Activated B cell treated with CpG ODN at 0.5 μM for 24 hours (primary cell): Measurements from ENCODE around the gene CTXND2. TPM values are rescaled to one million over a fixed set of nuclear protein-coding genes. Genes with fewer than 3 reads are reported as not detected.
"Not testable (repeated sequence)": the region's sequence is repeated elsewhere in the genome, so short reads cannot be mapped to it uniquely, and the experiment has no call there.

Experiments used
- ATAC-seq: fragments of 200-7000 bp; cut with Tn5 transposase; one replicate; pipeline ENCODE4 v1.10.0; 2021; ENCODE audit warnings: low read depth, mild to moderate bottlenecking, moderate library complexity
- CTCF ChIA-PET: fragments of 350-600 bp; sonication (Branson Sonifier 250); formaldehyde crosslinking; loops from one replicate; lab custom pipeline; 2021; ENCODE audit warnings: antibody characterized with exemption; lab: Charles Lee
- POLR2A ChIA-PET: fragments of 350-600 bp; sonication (Branson Sonifier 250); formaldehyde crosslinking; loops from one replicate; lab custom pipeline; 2021; ENCODE audit warnings: antibody characterized with exemption; lab: Charles Lee
- DNase-seq: peaks from one replicate; pipeline ENCODE4 v3.0.0; 2022
- H3K27ac Mint-ChIP-seq: one replicate; pipeline ENCODE4 v1.8.0; 2020; ENCODE audit warnings: mixed read lengths
- H3K27me3 Mint-ChIP-seq: one replicate; pipeline ENCODE4 v1.8.0; 2021; ENCODE audit warnings: mixed read lengths
- H3K36me3 Mint-ChIP-seq: one replicate; pipeline ENCODE4 v1.8.0; 2021; ENCODE audit warnings: low read depth, mixed read lengths
- H3K4me1 Mint-ChIP-seq: one replicate; pipeline ENCODE4 v1.8.0; 2021; ENCODE audit warnings: mixed read lengths
- H3K4me3 Mint-ChIP-seq: one replicate; pipeline ENCODE4 v1.8.0; 2020; ENCODE audit warnings: mild to moderate bottlenecking, mixed read lengths
- H3K9me3 Mint-ChIP-seq: one replicate; pipeline ENCODE4 v1.8.0; 2020; ENCODE audit warnings: mixed read lengths
- CTCF ChIP-seq: fragments of 200-600 bp; IDR thresholded peaks from one replicate; pipeline ENCODE4 v1.8.0; 2022; ENCODE audit warnings: antibody characterized with exemption, mild to moderate bottlenecking
- intact Hi-C: fragments of 100-400 bp; cut with micrococcal nuclease; formaldehyde crosslinking; loops from one replicate; pipeline ENCODE4 v1.15.1; 2024
- total RNA-seq: library from RNA; stranded (reverse); gene quantifications from 2 replicates; pipeline ENCODE4 v1.2.3, GENCODE V29; 2022

CTXND2 gene
- not detected in 2 replicates for total RNA-seq

- Mint-ChIP-seq H3K27ac (no peak within 1 kb of the TSS), H3K36me3 (no peaks in the 10 kb centered on the region), H3K27me3 (no peaks in the 10 kb centered on the region), H3K4me1 (peaks cover 38% of the 10 kb centered on the region), H3K9me3 (no peaks in the 10 kb centered on the region), H3K4me3 (no peak within 1 kb of the TSS)
- ATAC-seq, result no peak
- ChIA-PET POLR2A (no interaction called here), CTCF (no interaction called here)
- intact Hi-C loops, result no loop called here
- TF ChIP-seq CTCF, result no peak
- DNase-seq, result no peak
Observed at GRCh38 chr1:150887018-150887417, at the start of gene CTXND2. Gene CTXND2 (plus strand): TSS chr1:150887136. CDS start chr1:150912315, 25,179 bp downstream.

- H3K36me3 Mint-ChIP-seq, result peaks cover 53% of the 10 kb centered on the region
- H3K4me1 Mint-ChIP-seq, DNase-seq, H3K9me3 Mint-ChIP-seq, CTCF ChIA-PET, ATAC-seq, H3K27me3 Mint-ChIP-seq, POLR2A ChIA-PET, intact Hi-C loops, H3K27ac Mint-ChIP-seq, H3K4me3 Mint-ChIP-seq: not testable (repeated sequence)
Observed at GRCh38 chr1:150840850-150841249, 46.1 kb upstream of the CTXND2 start.

GRCh38 chr1:150841626-150842025, 45.3 kb upstream of the CTXND2 start:
- no peak overlapping the region for H3K27ac Mint-ChIP-seq
- no peaks in the 10 kb centered on the region for H3K9me3 Mint-ChIP-seq
- no peak for TF ChIP-seq CTCF
- CTCF ChIA-PET, result no interaction called here
- H3K36me3 Mint-ChIP-seq, result peaks cover 52% of the 10 kb centered on the region
- no peaks in the 10 kb centered on the region for H3K4me1 Mint-ChIP-seq
- ATAC-seq (no peak), DNase-seq (no peak)
- POLR2A ChIA-PET, result no interaction called here
- H3K27me3 Mint-ChIP-seq, result no peaks in the 10 kb centered on the region
- no peak overlapping the region for H3K4me3 Mint-ChIP-seq
- intact Hi-C loops, result no loop called here

GRCh38 chr1:150842343-150842742, 44.6 kb upstream of the CTXND2 start:
- intact Hi-C loops, result no loop called here
- DNase-seq (no peak), ATAC-seq (no peak)
- H3K4me3 Mint-ChIP-seq, result no peak overlapping the region
- H3K9me3 Mint-ChIP-seq, result no peaks in the 10 kb centered on the region
- H3K36me3 Mint-ChIP-seq, result peaks cover 49% of the 10 kb centered on the region
- no peaks in the 10 kb centered on the region for H3K27me3 Mint-ChIP-seq
- ChIA-PET CTCF (no interaction called here), POLR2A (no interaction called here)
- no peak for TF ChIP-seq CTCF
- H3K4me1 Mint-ChIP-seq, result no peaks in the 10 kb centered on the region
- H3K27ac Mint-ChIP-seq, result no peak overlapping the region

- Mint-ChIP-seq H3K4me3 (no peak overlapping the region), H3K4me1 (no peaks in the 10 kb centered on the region), H3K9me3 (no peaks in the 10 kb centered on the region), H3K27ac (no peak overlapping the region), H3K36me3 (peaks cover 50% of the 10 kb centered on the region), H3K27me3 (no peaks in the 10 kb centered on the region)
- intact Hi-C loops, result no loop called here
- TF ChIP-seq CTCF, result no peak
- no peak for DNase-seq
- CTCF ChIA-PET, result no interaction called here
- no peak for ATAC-seq
- POLR2A ChIA-PET, result no interaction called here
Observed at GRCh38 chr1:150842964-150843363, 44.0 kb upstream of the CTXND2 start.

- Mint-ChIP-seq H3K27ac (no peak overlapping the region), H3K4me1 (no peaks in the 10 kb centered on the region), H3K36me3 (peaks cover 52% of the 10 kb centered on the region), H3K4me3 (no peak overlapping the region), H3K9me3 (no peaks in the 10 kb centered on the region), H3K27me3 (no peaks in the 10 kb centered on the region)
- TF ChIP-seq CTCF, result no peak
- ATAC-seq, result no peak
- no peak for DNase-seq
- intact Hi-C loops, result no loop called here
- CTCF ChIA-PET, result interaction anchor here (1.1 kb wide), 1 partner anchor 79 kb away, joined by 3 read pairs; no protein-coding TSS in a partner anchor
- POLR2A ChIA-PET, result no interaction called here
Observed at GRCh38 chr1:150843474-150843873, 43.5 kb upstream of the CTXND2 start.
